KOPT-K1 (cell line): ENCODE data around the gene PCSK6.
"Not testable (repeated sequence)": the region's sequence is repeated elsewhere in the genome, so short reads cannot be mapped to it uniquely, and the experiment has no call there.

Experiments
- H3K27ac ChIP-seq: fragments of 200-600 bp; sonication (generic); 2 replicates; pipeline ENCODE4 v1.5.1; 2016; ENCODE audit warnings: antibody characterized with exemption, mild to moderate bottlenecking, low read depth, low read length; ENCODE audit not compliant: poor library complexity, severe bottlenecking
- H3K36me3 ChIP-seq: fragments of 200-600 bp; sonication (generic); 2 replicates; pipeline ENCODE4 v1.5.1; 2017; ENCODE audit warnings: antibody characterized with exemption, mild to moderate bottlenecking, low read length, moderate library complexity; ENCODE audit not compliant: insufficient read depth
- H3K9me3 ChIP-seq: fragments of 200-600 bp; sonication (generic); 2 replicates; pipeline ENCODE4 v1.5.1; 2017; ENCODE audit warnings: antibody characterized with exemption, low read length, mild to moderate bottlenecking; ENCODE audit not compliant: insufficient read depth, poor library complexity, severe bottlenecking

PCSK6 gene

DNA sequence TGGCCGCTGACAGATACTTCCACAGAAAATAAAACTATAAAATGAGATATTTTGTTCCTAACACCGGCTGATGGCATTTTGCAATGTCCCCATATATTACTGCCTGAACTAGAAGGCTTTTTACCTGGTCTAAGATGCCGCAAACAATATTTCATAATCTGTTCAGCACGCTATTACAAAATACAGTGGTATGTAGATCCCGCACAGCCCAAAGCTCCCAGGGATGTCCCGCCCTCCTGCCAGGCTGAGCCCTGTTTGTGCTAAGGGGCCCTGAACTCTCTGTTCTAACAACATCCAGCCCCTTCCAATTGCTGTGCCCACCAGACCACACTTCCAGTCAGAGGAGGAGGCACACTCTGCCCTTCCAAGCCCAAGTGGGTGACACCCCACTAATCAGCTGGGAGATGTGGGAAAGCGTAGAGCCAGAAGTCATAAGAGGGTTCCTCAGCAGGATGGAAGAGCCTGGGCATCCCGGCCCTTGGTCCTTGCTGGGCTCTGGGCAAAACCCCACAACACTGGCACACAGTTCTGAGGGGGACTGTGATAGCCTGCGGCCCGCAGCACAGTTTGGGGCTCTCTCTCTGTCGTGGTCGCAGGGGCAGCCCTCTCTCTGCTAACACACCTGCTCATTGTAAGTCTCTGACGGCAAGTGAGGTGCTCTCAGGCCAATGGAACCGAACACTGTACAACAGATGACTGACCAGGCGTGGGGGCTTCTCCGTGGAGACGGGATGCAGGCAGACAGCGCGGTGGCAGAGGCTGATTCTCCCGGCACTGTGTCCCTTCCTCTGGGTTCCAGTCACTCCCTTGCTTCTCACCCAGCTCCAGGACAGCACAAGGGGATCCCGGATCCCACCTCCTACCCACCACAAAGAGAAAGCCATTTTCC is 55.2 kb downstream of the PCSK6 start:
- Histone ChIP-seq H3K27ac (no peak overlapping the region), H3K9me3 (no peaks in the 10 kb centered on the region), H3K36me3 (no peaks in the 10 kb centered on the region)

- Histone ChIP-seq H3K36me3 (no peaks in the 10 kb centered on the region), H3K9me3 (no peaks in the 10 kb centered on the region), H3K27ac (no peak overlapping the region)
Measured at GRCh38 chr15:101433396-101433795, 56.1 kb downstream of the PCSK6 start.

DNA sequence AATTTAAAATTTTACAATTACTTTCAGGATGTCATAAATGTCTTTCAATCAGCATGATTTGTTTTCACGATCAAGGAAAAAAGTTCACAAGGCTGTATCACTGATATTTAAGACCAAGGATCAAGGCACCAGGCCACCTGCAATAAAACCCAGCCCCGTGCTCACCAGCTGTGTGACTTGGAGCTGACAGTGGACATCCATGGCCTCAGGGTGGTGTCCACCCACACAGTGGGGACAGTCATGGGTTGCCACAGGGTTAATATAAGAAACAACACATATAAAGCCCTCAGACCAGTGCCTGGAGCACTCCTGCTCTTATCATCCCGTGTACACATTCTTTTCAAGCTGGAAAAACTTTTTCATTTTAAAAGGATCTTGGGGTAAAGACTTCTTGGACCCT is 56.5 kb downstream of the PCSK6 start:
- Histone ChIP-seq H3K36me3 (no peaks in the 10 kb centered on the region), H3K9me3 (no peaks in the 10 kb centered on the region), H3K27ac (no peak overlapping the region)

DNA sequence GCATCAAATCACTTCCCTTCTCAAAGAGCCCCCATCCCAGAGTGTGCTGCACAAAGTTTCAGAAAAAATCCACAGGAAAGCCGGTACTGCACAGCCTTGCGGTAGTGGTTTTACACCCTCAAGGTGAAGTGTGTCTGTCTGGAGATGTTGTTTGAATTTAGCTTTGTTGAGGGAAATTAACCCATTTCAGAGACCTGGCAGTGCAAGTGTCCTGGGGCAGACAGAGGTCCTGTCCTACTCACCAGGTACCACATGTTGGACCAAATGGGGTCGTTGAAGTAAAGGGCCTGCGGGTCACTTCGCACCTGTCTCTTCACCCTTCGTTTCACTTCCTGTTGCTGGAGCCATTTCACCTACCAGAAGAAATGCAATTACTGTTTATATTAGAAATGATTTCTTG is 57.8 kb downstream of the PCSK6 start:
- Histone ChIP-seq H3K27ac (no peak overlapping the region), H3K36me3 (no peaks in the 10 kb centered on the region), H3K9me3 (no peaks in the 10 kb centered on the region)

- no peaks in the 10 kb centered on the region for H3K9me3 ChIP-seq
- H3K27ac ChIP-seq, result no peak overlapping the region
Measured at GRCh38 chr15:101431301-101431700, 58.2 kb downstream of the PCSK6 start.

DNA sequence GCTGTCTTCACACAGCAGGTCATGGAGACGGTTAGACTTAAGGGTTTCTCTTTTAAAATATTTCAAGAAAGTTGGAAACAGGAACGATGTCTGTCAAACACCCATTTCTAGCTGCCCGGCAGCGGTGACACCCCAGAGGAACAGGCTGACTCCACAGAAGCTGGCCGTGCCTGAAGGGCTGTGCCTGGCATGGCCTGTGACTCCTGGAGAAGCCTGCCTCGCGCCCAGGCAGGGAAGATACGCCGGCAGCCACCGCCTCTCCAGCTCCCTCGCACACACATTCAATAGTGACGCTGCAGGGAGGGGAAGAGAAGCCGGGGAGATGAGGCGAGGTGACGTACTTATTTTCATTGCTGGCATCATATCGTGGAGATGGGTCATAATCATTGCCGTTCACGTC is 59.9 kb downstream of the PCSK6 start:
- H3K9me3 ChIP-seq, result no peaks in the 10 kb centered on the region
- no peaks in the 10 kb centered on the region for H3K36me3 ChIP-seq
- H3K27ac ChIP-seq, result no peak overlapping the region

More at GRCh38 chr15:101431301-101431700, 58.2 kb downstream of the PCSK6 start:
- no peaks in the 10 kb centered on the region for H3K36me3 ChIP-seq

- no peaks in the 10 kb centered on the region for H3K9me3 ChIP-seq
- no peaks in the 10 kb centered on the region for H3K36me3 ChIP-seq
- no peak overlapping the region for H3K27ac ChIP-seq
Measured at GRCh38 chr15:101429191-101429590, 60.3 kb downstream of the PCSK6 start.

DNA sequence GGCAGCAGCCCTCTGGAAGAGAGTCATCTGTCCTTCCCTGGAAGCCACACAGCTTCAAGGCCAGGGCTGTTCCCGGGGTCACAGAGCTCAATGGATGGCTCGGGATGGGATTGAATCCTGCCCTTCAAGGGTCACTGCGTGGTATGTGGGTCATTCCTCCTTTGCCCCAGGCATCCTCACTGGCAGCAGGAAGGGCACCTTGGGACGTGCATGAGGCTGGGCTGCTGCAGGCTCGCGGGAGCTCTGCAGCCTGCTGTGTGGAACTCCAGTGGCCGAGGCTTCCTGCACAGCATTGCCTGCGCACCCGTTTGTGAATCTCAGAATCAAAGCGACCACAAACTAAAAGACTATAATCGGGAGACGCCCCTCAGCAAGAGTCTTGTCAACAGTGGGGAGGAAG is 60.7 kb downstream of the PCSK6 start:
- Histone ChIP-seq H3K9me3 (no peaks in the 10 kb centered on the region), H3K36me3 (no peaks in the 10 kb centered on the region), H3K27ac (no peak overlapping the region)

DNA sequence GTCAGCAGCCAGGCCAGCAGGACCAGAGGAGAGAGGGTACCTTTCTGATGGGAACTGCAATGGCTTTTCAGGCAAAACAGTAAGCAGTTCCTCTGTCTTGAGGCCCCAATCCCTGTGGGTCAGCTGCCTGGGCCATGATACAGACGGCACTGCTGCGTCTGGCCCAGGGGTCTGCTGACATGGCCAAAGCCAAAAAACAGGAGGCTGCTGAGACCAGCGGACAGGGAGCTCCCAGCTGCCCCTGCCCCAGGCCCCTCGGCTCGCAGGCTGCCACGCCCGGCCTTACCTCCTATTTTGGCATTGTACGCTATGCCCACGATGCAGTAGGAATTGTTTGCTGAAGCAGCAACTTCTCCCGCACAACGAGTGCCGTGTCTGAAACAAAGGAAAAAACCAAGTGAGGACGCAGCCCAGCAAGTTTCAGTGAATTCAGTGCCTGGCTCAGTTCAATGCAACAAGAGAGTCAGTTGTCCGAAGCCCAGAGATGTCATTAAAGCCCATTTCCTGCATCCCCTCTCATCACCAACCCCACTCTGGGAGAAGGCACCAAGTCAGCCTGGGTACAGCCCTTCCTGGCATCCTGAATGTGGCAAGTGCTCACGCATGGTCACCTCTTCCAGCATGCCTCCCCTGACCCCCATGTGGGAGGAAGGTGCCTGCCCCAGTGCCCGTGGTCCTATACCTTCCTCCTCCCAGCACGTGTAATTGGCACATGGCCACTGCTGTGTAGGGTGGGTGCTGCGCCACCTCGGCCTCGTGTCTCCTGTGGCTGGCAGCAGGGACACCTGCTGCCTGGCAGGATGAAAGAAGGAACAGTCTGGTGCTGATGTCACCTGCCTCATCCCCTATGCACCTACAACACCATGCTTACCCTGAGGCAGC is 61.7 kb downstream of the PCSK6 start:
- Histone ChIP-seq H3K27ac (no peak overlapping the region), H3K36me3 (no peaks in the 10 kb centered on the region), H3K9me3 (no peaks in the 10 kb centered on the region)

- no peaks in the 10 kb centered on the region for H3K36me3 ChIP-seq
- H3K27ac ChIP-seq, result no peak overlapping the region
- H3K9me3 ChIP-seq, result no peaks in the 10 kb centered on the region
Measured at GRCh38 chr15:101426761-101427333, 62.7 kb downstream of the PCSK6 start.

DNA sequence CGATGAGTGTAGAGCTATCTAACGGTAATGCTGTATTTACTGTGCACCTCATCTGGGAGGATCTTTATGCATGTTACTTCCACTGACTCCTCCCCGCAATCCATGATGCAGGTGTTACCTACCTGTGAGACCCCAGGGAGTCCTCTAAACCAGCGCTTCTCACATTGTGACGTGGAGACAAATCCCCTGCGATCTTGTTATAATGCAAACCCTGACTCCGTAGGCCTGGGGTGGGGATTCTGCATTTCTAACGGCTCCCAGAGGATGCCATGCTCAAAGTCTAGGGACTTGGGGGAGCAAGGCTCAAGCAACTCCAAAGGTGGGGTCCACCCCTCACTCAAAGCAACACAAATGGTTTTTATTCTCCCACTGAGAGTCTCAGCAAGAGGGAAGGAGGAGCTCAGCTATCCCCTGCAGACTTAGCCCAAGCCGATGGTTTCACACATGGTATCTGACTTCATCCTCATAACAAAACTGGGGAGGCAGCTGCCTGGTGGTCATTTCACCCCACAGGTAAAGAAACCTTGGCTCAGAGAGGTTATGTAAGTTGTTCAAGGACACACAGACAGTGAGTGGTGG is 63.6 kb downstream of the PCSK6 start:
- H3K27ac ChIP-seq, result no peak overlapping the region

DNA sequence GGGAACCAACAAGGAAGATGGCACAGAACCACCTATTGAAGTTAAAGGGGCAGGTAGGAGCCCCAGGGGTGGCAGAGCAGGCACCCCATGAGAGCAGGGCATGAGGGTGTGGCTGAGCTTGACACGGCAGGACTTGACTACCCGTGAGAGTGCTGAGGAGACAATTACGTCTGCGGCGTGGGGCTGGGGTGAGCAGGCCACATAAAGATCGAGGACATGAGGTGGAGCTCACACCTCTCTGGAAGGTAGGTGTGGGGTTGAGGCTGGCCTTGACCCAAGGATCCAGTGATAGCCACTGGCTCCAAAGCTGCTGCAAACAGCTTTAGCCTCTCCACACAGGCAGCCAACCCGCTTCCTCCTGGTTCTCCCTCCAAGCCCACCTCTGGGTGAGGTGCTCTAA is 64.5 kb downstream of the PCSK6 start:
- Histone ChIP-seq H3K9me3 (no peaks in the 10 kb centered on the region), H3K27ac (no peak overlapping the region), H3K36me3 (no peaks in the 10 kb centered on the region)

More for the DNA sequence above, 63.6 kb downstream of the PCSK6 start:
- Histone ChIP-seq H3K36me3 (no peaks in the 10 kb centered on the region), H3K9me3 (no peaks in the 10 kb centered on the region)

DNA sequence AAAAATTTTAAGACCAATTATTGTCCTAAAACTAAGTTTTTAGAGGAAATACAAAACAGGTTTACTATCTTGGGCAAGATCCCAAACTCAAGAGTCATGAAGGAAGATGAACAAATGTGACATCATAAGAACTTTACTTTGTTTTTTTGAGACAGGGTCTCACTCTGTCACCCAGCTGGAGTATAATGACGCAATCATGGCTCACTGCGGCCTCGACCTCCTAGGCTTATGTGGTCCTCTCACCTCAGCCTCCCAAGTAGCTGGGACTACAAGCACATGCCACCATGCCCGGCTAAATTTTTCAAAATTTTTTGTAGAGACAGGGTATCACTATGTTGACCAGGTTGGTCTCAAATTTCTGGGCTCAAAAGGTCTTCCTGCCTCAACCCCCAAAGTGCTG is 69.3 kb downstream of the PCSK6 start:
- Histone ChIP-seq H3K36me3 (no peaks in the 10 kb centered on the region), H3K9me3 (peaks cover 3% of the 10 kb centered on the region)

GRCh38 chr15:101416475-101416874 is 73.0 kb downstream of the PCSK6 start:
- H3K36me3 ChIP-seq, H3K9me3 ChIP-seq, H3K27ac ChIP-seq: not testable (repeated sequence)

More for the DNA sequence above, 69.3 kb downstream of the PCSK6 start:
- no peak overlapping the region for H3K27ac ChIP-seq

DNA sequence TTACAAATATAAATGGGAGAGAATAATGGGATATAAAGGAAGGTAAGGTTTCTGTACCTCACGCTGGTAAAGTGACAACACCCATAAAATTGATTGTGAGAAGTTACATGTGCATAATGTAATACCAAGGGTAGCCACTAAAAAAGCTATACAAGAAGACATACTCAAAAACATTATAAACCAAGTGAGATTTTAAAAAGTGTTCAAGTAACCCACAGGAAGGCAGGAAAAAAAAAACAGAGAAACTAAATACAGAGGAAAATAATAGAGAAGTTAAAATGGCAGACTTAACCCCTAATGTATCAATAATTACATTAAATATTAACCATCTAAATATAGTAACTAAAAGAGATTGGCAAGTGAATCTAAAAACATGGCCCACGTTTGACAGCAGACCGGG is 76.3 kb downstream of the PCSK6 start:
- no peak overlapping the region for H3K27ac ChIP-seq

More for the DNA sequence above, 76.3 kb downstream of the PCSK6 start:
- H3K36me3 ChIP-seq, result no peaks in the 10 kb centered on the region
- H3K9me3 ChIP-seq, result peaks cover 3% of the 10 kb centered on the region
